ENCODE results near the gene MEIOC. TPM values are rescaled to one million over a fixed set of nuclear protein-coding genes. Genes with fewer than 3 reads are reported as not detected.

Gene MEIOC
- total RNA-seq, 1 experiment from 2014 or later, result 5.0 TPM

DNA sequence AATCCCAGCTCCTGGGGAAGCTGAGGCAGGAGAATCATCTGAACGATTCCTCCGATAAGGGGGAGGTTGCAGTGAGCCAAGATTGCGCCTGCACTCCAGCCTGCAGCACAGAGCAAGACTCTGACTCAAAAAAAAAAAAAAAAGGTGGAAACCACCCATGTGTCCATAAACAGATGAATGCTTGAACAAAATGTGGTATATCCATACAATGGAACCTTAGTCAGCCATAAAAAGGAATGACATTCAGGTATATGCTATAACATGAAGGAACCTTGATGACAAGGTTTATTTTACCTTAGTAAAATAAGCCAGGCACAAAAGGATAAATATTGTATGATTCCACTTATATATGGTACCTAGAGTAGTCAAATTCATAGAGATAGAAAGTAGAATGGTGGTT, 2.9 kb upstream of the MEIOC start:
- ChIA-PET CTCF (no interaction called here), POLR2A (no interaction called here)
- H3K27ac Mint-ChIP-seq, result no peak overlapping the region
- no peak overlapping the region for H3K4me3 Mint-ChIP-seq
- DNase-seq (ENCODE audit: low spot score) (no peak), ATAC-seq (no peak)
- H3K27me3 Mint-ChIP-seq (ENCODE audit: low read depth), result peaks cover 82% of the 10 kb centered on the region
- TF ChIP-seq GRHL2 (CRISPR knock-in tag; IDR thresholded peaks at IDR 0.05; ENCODE audit: insufficient replicate concordance, severe bottlenecking), result no peak
- no peak for TF ChIP-seq SMAD4 (CRISPR knock-in tag; IDR thresholded peaks at IDR 0.05)
- TF ChIP-seq, protein P1, sequence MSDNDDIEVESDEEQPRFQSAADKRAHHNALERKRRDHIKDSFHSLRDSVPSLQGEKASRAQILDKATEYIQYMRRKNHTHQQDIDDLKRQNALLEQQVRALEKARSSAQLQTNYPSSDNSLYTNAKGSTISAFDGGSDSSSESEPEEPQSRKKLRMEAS (CRISPR knock-in tag; IDR thresholded peaks at IDR 0.05), result no peak
- no peak for TF ChIP-seq JAZF1 (CRISPR knock-in tag; IDR thresholded peaks at IDR 0.05)
- TF ChIP-seq ZNF416 (CRISPR knock-in tag; IDR thresholded peaks at IDR 0.05), result no peak
- TF ChIP-seq, protein P2, sequence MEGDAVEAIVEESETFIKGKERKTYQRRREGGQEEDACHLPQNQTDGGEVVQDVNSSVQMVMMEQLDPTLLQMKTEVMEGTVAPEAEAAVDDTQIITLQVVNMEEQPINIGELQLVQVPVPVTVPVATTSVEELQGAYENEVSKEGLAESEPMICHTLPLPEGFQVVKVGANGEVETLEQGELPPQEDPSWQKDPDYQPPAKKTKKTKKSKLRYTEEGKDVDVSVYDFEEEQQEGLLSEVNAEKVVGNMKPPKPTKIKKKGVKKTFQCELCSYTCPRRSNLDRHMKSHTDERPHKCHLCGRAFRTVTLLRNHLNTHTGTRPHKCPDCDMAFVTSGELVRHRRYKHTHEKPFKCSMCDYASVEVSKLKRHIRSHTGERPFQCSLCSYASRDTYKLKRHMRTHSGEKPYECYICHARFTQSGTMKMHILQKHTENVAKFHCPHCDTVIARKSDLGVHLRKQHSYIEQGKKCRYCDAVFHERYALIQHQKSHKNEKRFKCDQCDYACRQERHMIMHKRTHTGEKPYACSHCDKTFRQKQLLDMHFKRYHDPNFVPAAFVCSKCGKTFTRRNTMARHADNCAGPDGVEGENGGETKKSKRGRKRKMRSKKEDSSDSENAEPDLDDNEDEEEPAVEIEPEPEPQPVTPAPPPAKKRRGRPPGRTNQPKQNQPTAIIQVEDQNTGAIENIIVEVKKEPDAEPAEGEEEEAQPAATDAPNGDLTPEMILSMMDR (IDR thresholded peaks at IDR 0.05), result no peak
- no peak for TF ChIP-seq ESRRA (CRISPR knock-in tag; IDR thresholded peaks at IDR 0.05; ENCODE audit: borderline replicate concordance)
- no peak for TF ChIP-seq MXD4 (CRISPR knock-in tag; IDR thresholded peaks at IDR 0.05; ENCODE audit: borderline replicate concordance)
- no peak for TF ChIP-seq SMAD3 (CRISPR knock-in tag; IDR thresholded peaks at IDR 0.05; ENCODE audit: borderline replicate concordance)
- TF ChIP-seq TEAD4 (CRISPR knock-in tag; IDR thresholded peaks at IDR 0.05), result no peak
- H3K4me1 Mint-ChIP-seq, result peaks cover 3% of the 10 kb centered on the region
- peaks cover 7% of the 10 kb centered on the region for H3K36me3 Mint-ChIP-seq
- peaks cover 6% of the 10 kb centered on the region for H3K9me3 Mint-ChIP-seq

DNA sequence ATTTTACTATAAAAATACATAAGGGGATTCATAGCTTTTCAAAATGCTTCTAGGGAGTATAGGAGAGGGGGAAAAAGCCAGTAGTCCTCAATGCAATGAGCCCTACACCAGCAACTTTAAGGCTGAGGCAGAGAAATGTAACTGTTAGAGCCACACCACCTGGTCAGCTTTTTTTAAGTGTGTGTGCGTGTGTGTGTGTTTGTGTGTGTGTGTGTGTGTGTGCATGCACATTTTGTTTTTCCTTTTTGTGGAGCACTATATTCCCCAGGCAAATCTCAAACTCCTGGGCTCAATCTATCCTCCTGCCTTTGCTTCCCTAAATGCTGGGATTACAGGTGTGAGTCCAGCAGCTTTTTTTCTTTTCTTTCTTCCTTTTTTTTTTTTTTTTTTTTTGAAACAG, 2.3 kb upstream of the MEIOC start:
- TF ChIP-seq USF2 (CRISPR knock-in tag; IDR thresholded peaks at IDR 0.05), result no peak
- TF ChIP-seq GRHL2 (CRISPR knock-in tag; IDR thresholded peaks at IDR 0.05; ENCODE audit: insufficient replicate concordance, severe bottlenecking), result no peak
- TF ChIP-seq ZNF263 (CRISPR knock-in tag; IDR thresholded peaks at IDR 0.05; ENCODE audit: low read depth), result no peak
- no peak for TF ChIP-seq ESRRA (CRISPR knock-in tag; IDR thresholded peaks at IDR 0.05; ENCODE audit: borderline replicate concordance)
- no peak for TF ChIP-seq SOX15 (CRISPR knock-in tag; IDR thresholded peaks at IDR 0.05)
- TF ChIP-seq IRF1 (CRISPR knock-in tag; IDR thresholded peaks at IDR 0.05), result no peak
- no peak for TF ChIP-seq GABPB1 (CRISPR knock-in tag; IDR thresholded peaks at IDR 0.05)
- no peak for TF ChIP-seq ZNF232 (CRISPR knock-in tag; IDR thresholded peaks at IDR 0.05)
- no peak for TF ChIP-seq FOXK1 (CRISPR knock-in tag; IDR thresholded peaks at IDR 0.05)
- TF ChIP-seq ZNF532 (CRISPR knock-in tag; IDR thresholded peaks at IDR 0.05; ENCODE audit: borderline replicate concordance), result no peak
- no peak overlapping the region for H3K27ac Mint-ChIP-seq
- peaks cover 3% of the 10 kb centered on the region for H3K4me1 Mint-ChIP-seq
- ChIA-PET CTCF (no interaction called here), POLR2A (interaction anchor here (0.7 kb wide), 1 partner anchor 508 kb away, joined by 6 read pairs; the partner anchor contains the start of gene HEXIM2)
- DNase-seq (ENCODE audit: low spot score), result no peak
- peaks cover 6% of the 10 kb centered on the region for H3K9me3 Mint-ChIP-seq
- peaks cover 7% of the 10 kb centered on the region for H3K36me3 Mint-ChIP-seq
- no peak for ATAC-seq
- H3K4me3 Mint-ChIP-seq, result no peak overlapping the region
- H3K27me3 Mint-ChIP-seq (ENCODE audit: low read depth), result peaks cover 84% of the 10 kb centered on the region

All from WTC11 (cell line).